ENCODE results near the gene LRRC1. TPM values are rescaled to one million over a fixed set of nuclear protein-coding genes. Genes with fewer than 3 reads are reported as not detected.

Gene LRRC1
- total and polyA plus RNA-seq, 2 experiments from 2014 or later: 9.1 to 11.4 TPM

GRCh38 chr6:53766930-53767329 lies 27.9 kb upstream of the LRRC1 start:
- H3K27ac ChIP-seq: no peak overlapping the region
- DNase-seq (ENCODE audit: low read depth in 1 of 2, low spot score in 1 of 2): no peak
- H3K4me1 ChIP-seq (ENCODE audit: low read depth): no peaks in the 10 kb centered on the region
- no peak for TF ChIP-seq CTCF (IDR thresholded peaks at IDR 0.05; ENCODE audit: low read depth, low read length)
- no peaks in the 10 kb centered on the region for H3K9me3 ChIP-seq (ENCODE audit: low read depth)
- H3K36me3 ChIP-seq: no peaks in the 10 kb centered on the region
- H3K4me3 ChIP-seq: no peak overlapping the region
- no peaks in the 10 kb centered on the region for H3K27me3 ChIP-seq

GRCh38 chr6:53767941-53768340 lies 26.9 kb upstream of the LRRC1 start:
- DNase-seq (ENCODE audit: low read depth in 1 of 2, low spot score in 1 of 2): no peak
- H3K27ac ChIP-seq: no peak overlapping the region

GRCh38 chr6:53768636-53769035 lies 26.2 kb upstream of the LRRC1 start:
- Histone ChIP-seq H3K27me3 (no peaks in the 10 kb centered on the region), H3K9me3 (ENCODE audit: low read depth) (no peaks in the 10 kb centered on the region), H3K4me3 (no peak overlapping the region), H3K4me1 (ENCODE audit: low read depth) (no peaks in the 10 kb centered on the region), H3K27ac (no peak overlapping the region), H3K36me3 (no peaks in the 10 kb centered on the region)
- TF ChIP-seq CTCF (IDR thresholded peaks at IDR 0.05; ENCODE audit: low read depth, low read length): no peak
- DNase-seq (ENCODE audit: low read depth in 1 of 2, low spot score in 1 of 2): no peak

More at GRCh38 chr6:53767941-53768340, 26.9 kb upstream of the LRRC1 start:
- Histone ChIP-seq H3K9me3 (ENCODE audit: low read depth) (no peaks in the 10 kb centered on the region), H3K36me3 (no peaks in the 10 kb centered on the region), H3K4me1 (ENCODE audit: low read depth) (no peaks in the 10 kb centered on the region), H3K27me3 (no peaks in the 10 kb centered on the region), H3K4me3 (no peak overlapping the region)
- TF ChIP-seq CTCF (IDR thresholded peaks at IDR 0.05; ENCODE audit: low read depth, low read length): no peak

- no peak overlapping the region for H3K4me3 ChIP-seq
- H3K9me3 ChIP-seq (ENCODE audit: low read depth): no peaks in the 10 kb centered on the region
- H3K27ac ChIP-seq: no peak overlapping the region
- no peaks in the 10 kb centered on the region for H3K4me1 ChIP-seq (ENCODE audit: low read depth)
- no peaks in the 10 kb centered on the region for H3K27me3 ChIP-seq
- no peak for TF ChIP-seq CTCF (IDR thresholded peaks at IDR 0.05; ENCODE audit: low read depth, low read length)
- DNase-seq (ENCODE audit: low read depth in 1 of 2, low spot score in 1 of 2): peak in 1 of 2 donors; percentile 36
- no peaks in the 10 kb centered on the region for H3K36me3 ChIP-seq
Measured at GRCh38 chr6:53770780-53771249, 24.0 kb upstream of the LRRC1 start.

- DNase-seq (ENCODE audit: low read depth in 1 of 2, low spot score in 1 of 2): no peak
- Histone ChIP-seq H3K36me3 (no peaks in the 10 kb centered on the region), H3K27me3 (no peaks in the 10 kb centered on the region), H3K9me3 (ENCODE audit: low read depth) (no peaks in the 10 kb centered on the region), H3K27ac (no peak overlapping the region), H3K4me3 (no peak overlapping the region), H3K4me1 (ENCODE audit: low read depth) (no peaks in the 10 kb centered on the region)
- TF ChIP-seq CTCF (IDR thresholded peaks at IDR 0.05; ENCODE audit: low read depth, low read length): no peak
Measured at GRCh38 chr6:53771785-53772624, 22.8 kb upstream of the LRRC1 start.

All from cardiac muscle cell (in vitro differentiated cells and primary cell).